GM21717 (cell line): ENCODE data around the gene LRMDA.

Source experiments
- ATAC-seq: cut with Tn5 transposase; IDR thresholded peaks from one replicate; pipeline ENCODE4 v1.9.1; 2021; ENCODE audit warnings: mild to moderate bottlenecking, moderate library complexity; ENCODE audit not compliant: unreplicated experiment

LRMDA gene

DNA sequence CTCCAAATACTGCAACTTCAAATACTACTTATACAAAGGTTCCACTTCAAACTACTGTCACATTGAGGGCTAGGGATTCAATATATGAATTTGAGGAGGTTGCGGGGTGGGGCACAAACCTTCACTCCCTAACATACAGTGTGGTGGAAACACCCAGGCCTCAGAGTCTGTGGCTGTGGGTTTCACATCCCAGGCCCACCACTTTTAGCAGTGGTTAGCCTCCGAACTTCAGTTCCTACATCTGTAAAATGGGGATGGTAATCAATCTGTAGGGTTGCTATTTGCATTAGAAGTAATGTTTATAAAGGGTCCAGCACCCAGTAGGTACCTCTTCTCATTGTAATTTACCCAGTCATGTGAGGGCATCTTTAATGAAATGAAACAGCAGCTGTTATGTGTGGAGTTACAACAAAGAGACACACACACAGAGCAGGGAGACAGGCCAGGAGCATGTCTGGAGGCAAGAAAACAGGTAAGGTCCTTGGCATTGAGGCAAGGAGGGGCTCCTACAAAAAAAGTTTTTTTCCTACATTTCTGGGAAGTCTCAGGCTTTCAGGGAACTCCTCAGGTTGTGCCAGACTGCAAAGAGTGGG lies 570.9 kb downstream of the LRMDA start:
- no peak for ATAC-seq

- ATAC-seq = no peak
These were observed 576.3 kb downstream of the LRMDA start for GRCh38 chr10:76007667-76008181.

DNA sequence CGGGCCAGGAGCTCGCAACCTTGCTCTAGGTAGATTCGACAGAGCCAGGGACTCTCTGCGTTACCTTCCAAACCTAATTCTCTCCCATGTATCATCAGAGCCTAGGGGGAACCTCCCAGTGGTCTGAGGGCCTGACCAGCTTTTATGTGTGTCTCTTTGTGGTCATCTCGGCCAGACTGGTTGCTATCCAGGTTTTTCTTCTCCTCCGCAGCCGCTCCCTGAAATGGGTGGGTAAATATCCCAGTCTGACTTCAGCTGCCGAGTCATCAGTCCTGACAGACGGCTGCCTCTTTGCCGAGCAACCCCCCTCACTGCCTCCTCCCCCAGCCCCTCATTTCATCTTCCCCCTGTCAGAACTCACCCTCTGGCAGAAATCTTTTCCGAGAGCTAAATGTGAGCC lies 578.1 kb downstream of the LRMDA start:
- ATAC-seq = no peak

- ATAC-seq = no peak
These were observed 579.3 kb downstream of the LRMDA start for GRCh38 chr10:76010703-76011102.

DNA sequence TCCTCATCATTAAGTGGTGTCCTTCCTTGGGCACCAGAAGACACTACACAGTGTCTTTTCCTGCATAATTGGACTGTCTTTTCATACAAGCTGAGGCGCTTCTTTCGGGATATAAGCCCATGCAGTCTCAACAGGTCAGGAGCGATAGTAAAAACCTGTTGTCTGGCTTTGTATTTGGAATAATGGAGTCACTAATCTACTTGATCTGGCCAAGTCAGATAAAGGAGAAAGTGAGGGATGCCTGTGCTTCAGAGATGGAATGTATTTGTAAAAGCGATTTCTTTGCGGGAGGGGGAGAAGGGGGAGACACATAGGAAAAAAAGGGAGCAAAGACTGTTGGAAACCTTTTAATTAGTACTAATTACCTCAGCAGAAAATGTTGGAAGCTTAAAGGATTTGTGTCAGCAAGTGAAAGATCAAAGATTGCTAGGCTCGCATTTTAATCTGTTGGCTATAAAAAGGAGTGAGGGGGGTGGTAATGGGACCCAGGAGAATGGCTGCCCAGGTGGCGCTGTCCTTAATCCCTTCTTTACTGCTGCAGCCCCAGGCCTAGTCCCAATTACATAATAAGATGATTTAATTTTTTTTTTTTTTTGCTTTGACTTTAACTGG lies 581.4 kb downstream of the LRMDA start:
- ATAC-seq = no peak

- ATAC-seq = no peak
These were observed 583.8 kb downstream of the LRMDA start for GRCh38 chr10:76015245-76015644.

DNA sequence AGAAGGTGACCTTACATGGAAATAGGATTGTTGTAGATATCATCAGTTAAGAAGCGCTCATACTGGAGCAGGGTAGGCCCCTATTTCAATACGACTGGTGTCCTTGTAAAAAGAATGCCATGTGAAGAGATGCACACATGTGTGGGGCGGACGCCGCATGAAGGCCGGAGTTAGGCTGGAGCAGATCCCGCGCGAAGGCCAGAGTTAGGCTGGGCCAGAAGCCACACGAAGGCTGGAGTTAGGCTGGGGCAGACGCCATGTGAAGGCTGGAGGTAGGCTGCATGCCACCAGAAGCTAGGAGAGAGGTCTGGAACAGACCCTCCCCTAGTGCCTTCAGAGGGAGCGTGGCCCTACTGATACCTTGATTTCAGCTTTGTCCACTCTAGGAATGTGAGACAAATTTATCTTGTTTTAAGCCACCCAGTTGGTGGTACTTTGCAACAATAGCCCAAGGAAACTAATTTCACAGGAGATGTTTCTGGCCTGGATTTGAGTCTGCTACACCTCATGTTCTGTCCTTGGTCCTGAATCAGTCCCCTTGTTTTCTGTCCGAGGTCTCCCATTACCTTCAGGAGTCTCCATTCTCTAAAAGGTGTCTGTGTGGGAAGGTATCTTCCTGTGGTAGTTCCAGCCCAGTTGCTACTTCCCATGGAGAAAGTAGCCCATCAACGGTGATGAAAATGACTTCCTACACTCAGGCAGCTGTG lies 585.8 kb downstream of the LRMDA start:
- ATAC-seq = no peak

DNA sequence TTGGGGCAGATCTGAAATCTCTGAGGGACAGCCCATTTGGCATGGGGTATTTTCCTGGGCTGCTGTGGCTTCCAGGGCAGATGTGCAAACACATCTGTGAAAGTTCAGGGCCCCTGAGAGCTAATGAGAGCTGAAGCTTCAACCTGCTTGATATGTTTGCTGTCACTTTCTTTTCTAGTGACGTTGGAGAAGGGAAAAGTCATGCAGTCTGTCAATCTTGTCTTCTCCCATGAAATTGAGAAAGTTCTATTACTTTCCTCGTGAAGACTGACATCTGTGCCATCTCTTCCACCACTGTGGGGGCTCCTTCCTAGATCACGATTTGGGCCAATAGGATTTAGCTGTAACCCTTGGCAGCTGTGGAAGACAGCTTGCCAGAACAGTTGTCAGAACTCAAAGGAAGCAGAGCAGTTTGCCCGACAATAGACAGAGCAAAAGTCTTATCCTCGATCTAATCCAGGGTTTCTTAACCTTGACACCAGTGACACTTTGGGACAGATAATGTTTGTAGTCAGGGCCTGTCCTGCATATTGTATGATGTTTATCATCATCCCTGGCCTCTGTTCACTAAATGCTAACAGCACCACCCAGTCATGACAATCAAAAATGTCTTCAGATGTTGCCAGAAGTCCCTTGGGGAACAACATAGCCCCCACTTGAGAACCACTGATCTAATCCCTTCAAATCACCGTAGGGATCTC lies 586.5 kb downstream of the LRMDA start:
- ATAC-seq = no peak

DNA sequence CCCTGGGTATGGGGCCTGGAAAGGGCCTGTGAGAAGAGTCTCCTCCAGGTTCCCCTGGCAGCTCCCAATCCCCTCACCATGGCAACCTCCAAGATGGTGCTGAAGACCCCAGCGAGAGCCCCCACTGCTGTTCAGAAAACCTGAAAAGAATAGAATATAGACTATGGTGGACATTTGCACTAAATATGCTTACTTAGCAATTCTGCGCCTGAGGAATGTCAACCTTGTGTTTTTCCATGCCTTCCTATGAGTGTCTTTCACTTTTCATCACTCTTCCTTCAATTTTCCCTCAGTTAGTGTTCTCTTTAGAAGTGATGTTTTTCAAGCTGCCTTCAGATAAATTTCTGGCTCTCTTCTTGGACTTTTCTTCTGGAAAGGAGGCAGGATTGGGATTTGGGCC lies 589.2 kb downstream of the LRMDA start:
- ATAC-seq = no peak

DNA sequence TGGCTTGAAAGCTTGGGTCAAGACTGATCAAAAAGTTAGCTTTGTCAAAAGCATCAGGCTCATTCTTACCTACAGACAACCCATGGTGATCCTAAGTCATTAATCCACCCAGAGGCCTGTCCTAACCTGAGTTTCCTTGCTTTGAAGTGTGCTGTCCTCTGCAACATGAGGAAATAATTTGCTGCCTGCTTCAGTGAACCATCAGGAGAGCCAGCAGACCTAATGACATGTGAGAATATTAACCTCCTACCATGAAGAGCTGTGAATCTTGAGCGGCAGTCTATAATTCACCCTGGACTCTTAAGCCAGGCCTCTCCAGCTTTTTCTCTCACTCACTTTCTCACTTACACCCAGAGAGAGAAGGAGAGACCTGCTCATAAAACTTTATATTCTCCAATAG lies 590.0 kb downstream of the LRMDA start:
- no peak for ATAC-seq

DNA sequence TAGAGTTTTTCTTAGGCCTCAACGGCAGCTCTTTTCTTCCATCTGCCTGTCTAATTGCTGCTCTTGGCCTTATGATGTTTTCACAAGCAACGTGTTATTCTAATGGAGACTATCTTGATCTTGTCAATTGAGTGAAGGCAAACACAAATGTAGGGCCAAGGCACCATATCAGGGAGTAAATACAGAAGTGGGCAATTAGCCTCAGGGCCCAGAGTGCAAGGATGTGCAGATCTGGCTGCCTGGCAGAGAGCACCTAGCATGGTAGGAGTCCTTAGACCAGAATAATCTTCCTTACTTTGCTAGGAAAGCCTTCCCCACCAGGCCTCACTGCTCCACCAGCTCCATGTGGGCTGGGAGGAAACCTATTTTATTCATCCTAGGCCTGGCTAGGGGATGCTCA lies 590.9 kb downstream of the LRMDA start:
- ATAC-seq = no peak

- no peak for ATAC-seq
These were observed 591.6 kb downstream of the LRMDA start for GRCh38 chr10:76023007-76023406.

GRCh38 chr10:76024460-76025123 lies 593.2 kb downstream of the LRMDA start:
- ATAC-seq = no peak

GRCh38 chr10:76025124-76025477 lies 593.7 kb downstream of the LRMDA start:
- ATAC-seq = no peak

- no peak for ATAC-seq
These were observed 594.9 kb downstream of the LRMDA start for GRCh38 chr10:76026176-76026771.

DNA sequence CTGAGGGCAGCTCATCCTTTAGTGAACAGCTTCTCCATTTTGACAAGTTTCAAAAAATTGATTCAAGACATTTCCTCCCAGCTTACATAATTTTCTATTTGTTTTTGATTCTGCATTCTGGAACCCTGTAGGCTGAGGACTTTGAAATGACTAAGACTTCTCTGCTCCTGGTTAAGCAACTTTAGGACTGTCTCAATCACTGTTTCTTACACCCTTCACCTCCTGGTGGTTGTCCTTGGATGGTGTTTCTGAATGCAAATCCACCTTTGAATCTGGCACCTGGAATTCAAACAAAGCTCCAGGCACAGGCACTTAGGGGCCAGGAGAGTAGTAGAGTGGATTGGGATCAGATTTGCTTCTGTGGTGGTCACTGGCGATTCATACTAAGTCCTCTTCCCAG lies 595.5 kb downstream of the LRMDA start:
- ATAC-seq = no peak

DNA sequence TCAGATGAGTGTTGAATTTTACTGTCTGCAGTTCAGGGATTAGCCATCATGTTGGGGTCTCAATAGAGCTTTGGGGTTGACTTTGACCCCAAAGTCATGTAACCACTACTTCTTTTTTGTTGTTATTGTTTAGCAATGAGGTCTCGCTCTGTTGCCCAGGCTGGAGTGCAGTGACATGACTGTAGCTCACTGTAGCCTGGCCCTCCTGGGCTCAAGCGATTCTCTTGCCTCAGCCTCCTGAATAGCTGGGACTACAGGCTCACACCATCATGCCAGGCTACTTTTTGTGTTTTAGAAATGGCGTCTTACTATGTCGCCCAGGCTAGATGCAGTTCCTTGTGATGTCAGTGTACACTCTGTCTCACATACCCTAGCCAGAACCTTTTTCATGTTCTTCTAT lies 598.4 kb downstream of the LRMDA start:
- ATAC-seq = no peak

- ATAC-seq = no peak
These were observed 599.7 kb downstream of the LRMDA start for GRCh38 chr10:76031099-76031498.

- no peak for ATAC-seq
These were observed 600.6 kb downstream of the LRMDA start for GRCh38 chr10:76031769-76032699.

DNA sequence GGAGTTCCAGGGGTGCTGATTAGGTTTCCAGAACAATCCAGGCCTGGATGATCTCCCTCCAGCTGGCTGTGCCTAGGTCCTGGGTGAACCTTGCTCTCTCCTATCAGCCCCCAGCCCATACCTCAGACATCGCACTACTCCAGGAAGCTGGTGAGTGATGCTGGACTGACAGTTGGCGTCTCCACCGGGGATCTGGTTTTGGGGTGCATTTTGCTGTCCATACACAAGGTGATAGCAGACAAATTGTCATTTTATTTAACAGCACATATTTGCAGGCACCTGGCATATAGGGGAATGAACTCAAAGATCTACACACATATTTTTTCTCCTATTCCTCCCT lies 601.2 kb downstream of the LRMDA start:
- ATAC-seq = no peak
